Endothelial cell of umbilical vein (primary cell): Measurements from ENCODE around the gene SLC12A7. TPM values are rescaled to one million over a fixed set of nuclear protein-coding genes. Genes with fewer than 3 reads are reported as not detected.

Experiments used
- BruUV-seq: library from RNA; stranded (reverse); fragments of 400-500 nt; replicated peaks from 2 replicates; lab custom pipeline; 2021; lab: Mats Ljungman, UMichigan
- CTCF ChIA-PET: fragments of 300-600, 350-600 bp; sonication (Branson Sonifier 250); formaldehyde crosslinking; loops from one replicate; lab custom pipeline; 2021; ENCODE audit warnings: antibody characterized with exemption, inconsistent platforms; lab: Charles Lee
- POLR2A ChIA-PET: fragments of 300-600, 350-600 bp; sonication (Branson Sonifier 250); formaldehyde crosslinking; loops from one replicate; lab custom pipeline; 2021; ENCODE audit warnings: antibody characterized with exemption, inconsistent platforms; lab: Charles Lee
- DNase-seq: peaks from one replicate; pipeline ENCODE4 v3.0.0-alpha.2; 2011; ENCODE audit warnings: low read depth, low spot score
- FAIRE-seq: peaks from 2 replicates; lab custom pipeline; 2011; peaks lifted over from hg19 to GRCh38; lab: Jason Lieb, UNC
- H2AFZ ChIP-seq: 2 replicates; pipeline ENCODE4 v1.6.0; 2012; ENCODE audit warnings: low read depth, low read length, control low read depth, inconsistent platforms
- H3K27ac ChIP-seq: 2 replicates; pipeline ENCODE4 v1.5.1; 2011; ENCODE audit warnings: low read depth, mild to moderate bottlenecking, control low read depth, low read length, moderate library complexity; ENCODE audit not compliant: insufficient read depth
- H3K27me3 ChIP-seq, 2 experiments: 2 replicates each; pipeline versions ENCODE4 v1.6.0 to v1.6.1; 2011; ENCODE audit warnings: low read length in 2 of 2, mixed read lengths in 1 of 2; ENCODE audit not compliant: control insufficient read depth in 2 of 2, insufficient read depth in 2 of 2
- H3K36me3 ChIP-seq, 2 experiments: 2 replicates in 1 of 2; 3 replicates in 1 of 2; pipeline ENCODE4 v1.5.1; 2011; ENCODE audit warnings: low read length in 2 of 2, mild to moderate bottlenecking in 1 of 2, moderate library complexity in 1 of 2; ENCODE audit not compliant: control insufficient read depth in 2 of 2, insufficient read depth in 2 of 2; ENCODE audit errors: extremely low read depth in 1 of 2
- H3K4me1 ChIP-seq: 3 replicates; pipeline ENCODE4 v1.5.1; 2011; ENCODE audit warnings: mild to moderate bottlenecking, low read length; ENCODE audit not compliant: control insufficient read depth, insufficient read depth; ENCODE audit errors: extremely low read depth
- H3K4me2 ChIP-seq: 2 replicates; pipeline ENCODE4 v1.6.1; 2011; ENCODE audit warnings: low read length, control low read depth, mixed read lengths; ENCODE audit not compliant: insufficient read depth
- H3K4me3 ChIP-seq, 3 experiments: fragments of 200-600 bp in 1 of 3; sonication (generic), shearing (Covaris generic) in 1 of 3; replicated peaks in 1 of 3; 2 replicates each; pipeline ENCODE4 v1.5.1; 2011 to 2016; ENCODE audit warnings: control low read depth in 3 of 3, low read length in 3 of 3, mild to moderate bottlenecking in 2 of 3, inconsistent platforms in 1 of 3, low read depth in 1 of 3, moderate library complexity in 1 of 3; ENCODE audit not compliant: insufficient read depth in 1 of 3
- H3K79me2 ChIP-seq: 2 replicates; pipeline ENCODE4 v1.6.0; 2012; ENCODE audit warnings: low read length, inconsistent platforms; ENCODE audit not compliant: control insufficient read depth, insufficient read depth
- H3K9ac ChIP-seq: replicated peaks from 2 replicates; pipeline ENCODE3; 2011; ENCODE audit warnings: low read length, control low read depth; ENCODE audit not compliant: insufficient read depth; ENCODE audit errors: extremely low read depth
- H3K9me1 ChIP-seq: replicated peaks from 3 replicates; pipeline ENCODE4 v1.6.0; 2011; ENCODE audit warnings: mild to moderate bottlenecking, low read length; ENCODE audit not compliant: control insufficient read depth, insufficient read depth; ENCODE audit errors: extremely low read depth
- H3K9me3 ChIP-seq: replicated peaks from 2 replicates; pipeline ENCODE4 v1.5.1; 2012; ENCODE audit warnings: low read length, inconsistent platforms; ENCODE audit not compliant: control insufficient read depth, insufficient read depth
- H4K20me1 ChIP-seq: replicated peaks from 2 replicates; pipeline ENCODE3; 2011; ENCODE audit warnings: mild to moderate bottlenecking, low read length; ENCODE audit not compliant: control insufficient read depth, insufficient read depth; ENCODE audit errors: extremely low read depth
- EZH2 ChIP-seq: IDR thresholded peaks from 2 replicates; pipeline ENCODE4 v1.6.1; 2012; ENCODE audit warnings: borderline replicate concordance, low read depth, mild to moderate bottlenecking, moderate library complexity, low read length, inconsistent platforms; ENCODE audit not compliant: severe bottlenecking
- FOS ChIP-seq: IDR thresholded peaks from 2 replicates; pipeline ENCODE4 v1.6.1; 2011; ENCODE audit warnings: mild to moderate bottlenecking, low read length, moderate library complexity, borderline replicate concordance; ENCODE audit not compliant: insufficient read depth
- GATA2 ChIP-seq: IDR thresholded peaks from 2 replicates; pipeline ENCODE4 v1.7.0; 2011; ENCODE audit warnings: low read depth, mild to moderate bottlenecking, moderate library complexity, mixed read lengths, low read length; ENCODE audit not compliant: insufficient read length, insufficient read depth
- JUN ChIP-seq: IDR thresholded peaks from 2 replicates; pipeline ENCODE4 v1.6.1; 2011; ENCODE audit warnings: borderline replicate concordance, low read depth; ENCODE audit not compliant: insufficient read length, insufficient read depth
- MYC ChIP-seq: IDR thresholded peaks from one replicate; pipeline ENCODE4 v1.6.1; 2011; ENCODE audit warnings: mild to moderate bottlenecking, low read depth, low read length
- POLR2A ChIP-seq: IDR thresholded peaks from 2 replicates; pipeline ENCODE4 v1.6.1; 2012; ENCODE audit warnings: low read depth, mild to moderate bottlenecking, control low read depth, low read length
- POLR2AphosphoS5 ChIP-seq: IDR thresholded peaks from 2 replicates; pipeline ENCODE4 v1.6.1; 2012; ENCODE audit warnings: low read depth, mild to moderate bottlenecking, control low read depth, low read length, moderate library complexity; ENCODE audit not compliant: insufficient read depth
- dilution Hi-C: fragments of 300-500 bp; cut with MboI; formaldehyde crosslinking; loops from one replicate; pipeline ENCODE4 v1.15.0; 2019; ENCODE audit warnings: low sequenced_read_pairs; ENCODE audit not compliant: extremely low pct_ligation_motif_present
- intact Hi-C: fragments of 100-400 bp; cut with micrococcal nuclease; formaldehyde crosslinking; loops from one replicate; pipeline ENCODE4 v1.10.0; 2022
- polyA plus RNA-seq, 4 experiments: library from polyadenylated mRNA; depleted of rRNA in 3 of 4; stranded (reverse) in 3 of 4; unstranded in 1 of 4; fragments of >200 nt; gene quantifications; 2 replicates each; pipeline versions ENCODE4 v1.2.1 to v1.2.3, GENCODE V29; 2011 to 2012; ENCODE audit warnings: missing spikeins in 1 of 4
- total RNA-seq: library from RNA; stranded (reverse); gene quantifications from 2 replicates; pipeline ENCODE4 v1.2.3, GENCODE V29; 2021
- TF ChIP-seq, protein P1 (sequence below), 2 donors: IDR thresholded peaks; 1 replicate in 1 of 2; 2 replicates in 1 of 2; pipeline ENCODE4 v1.5.1; 2011; ENCODE audit warnings: low read length in 2 of 2, mild to moderate bottlenecking in 2 of 2, moderate library complexity in 2 of 2, control low read depth in 1 of 2, inconsistent platforms in 1 of 2, low read depth in 1 of 2; ENCODE audit not compliant: insufficient read depth in 1 of 2; ENCODE audit errors: extremely low read depth in 1 of 2
- TF ChIP-seq, protein P2 (sequence below): IDR thresholded peaks from 2 replicates; pipeline ENCODE4 v1.6.1; 2011; ENCODE audit not compliant: insufficient read depth, insufficient read length

Gene SLC12A7
- total and polyA plus RNA-seq, 2 donors (not counting 3 experiments of a cell fraction or from before 2014, with no cell fraction given): 16.4 to 38.8 TPM

DNA sequence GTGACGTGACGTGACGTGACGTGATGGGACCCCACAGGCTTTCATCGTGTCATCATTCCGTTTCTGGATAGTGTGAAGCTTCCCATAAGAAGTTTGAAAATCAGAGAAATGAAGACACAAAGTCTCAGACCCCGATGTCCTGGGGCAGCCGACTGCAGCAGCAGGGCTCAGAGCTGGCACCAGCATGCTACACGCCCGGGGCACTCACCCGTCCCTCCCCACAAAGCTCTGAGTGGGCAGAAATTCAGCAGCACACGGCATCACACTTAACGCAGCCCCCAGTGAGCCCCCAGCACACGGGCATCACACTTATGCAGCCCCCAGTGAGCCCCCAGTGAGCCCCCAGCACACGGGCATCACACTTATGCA, 42.2 kb downstream of the SLC12A7 start:
- CTCF ChIA-PET: no interaction called here

More for the DNA sequence above, 42.2 kb downstream of the SLC12A7 start:
- intact Hi-C loops: no loop called here
- dilution Hi-C loops: no loop called here
- Histone ChIP-seq H3K4me1 (no peaks in the 10 kb centered on the region), H3K36me3 (peaks cover 0 to 26% of the 10 kb centered on the region in 2 experiments), H3K79me2 (no peaks in the 10 kb centered on the region), H3K4me3 (no peak overlapping the region), H3K27ac (no peak overlapping the region), H2AFZ (no peak overlapping the region), H3K27me3 (no peaks in the 10 kb centered on the region), H3K9me1 (no peaks in the 10 kb centered on the region), H4K20me1 (no peaks in the 10 kb centered on the region), H3K9ac (no peak overlapping the region), H3K4me2 (no peak overlapping the region), H3K9me3 (no peaks in the 10 kb centered on the region)
- DNase-seq: no peak
- POLR2A ChIA-PET: no interaction called here
- TF ChIP-seq POLR2AphosphoS5 (no peak), FOS (no peak), JUN (no peak), MYC (no peak), POLR2A (no peak), EZH2 (no peak), GATA2 (no peak)
- TF ChIP-seq, protein P1, sequence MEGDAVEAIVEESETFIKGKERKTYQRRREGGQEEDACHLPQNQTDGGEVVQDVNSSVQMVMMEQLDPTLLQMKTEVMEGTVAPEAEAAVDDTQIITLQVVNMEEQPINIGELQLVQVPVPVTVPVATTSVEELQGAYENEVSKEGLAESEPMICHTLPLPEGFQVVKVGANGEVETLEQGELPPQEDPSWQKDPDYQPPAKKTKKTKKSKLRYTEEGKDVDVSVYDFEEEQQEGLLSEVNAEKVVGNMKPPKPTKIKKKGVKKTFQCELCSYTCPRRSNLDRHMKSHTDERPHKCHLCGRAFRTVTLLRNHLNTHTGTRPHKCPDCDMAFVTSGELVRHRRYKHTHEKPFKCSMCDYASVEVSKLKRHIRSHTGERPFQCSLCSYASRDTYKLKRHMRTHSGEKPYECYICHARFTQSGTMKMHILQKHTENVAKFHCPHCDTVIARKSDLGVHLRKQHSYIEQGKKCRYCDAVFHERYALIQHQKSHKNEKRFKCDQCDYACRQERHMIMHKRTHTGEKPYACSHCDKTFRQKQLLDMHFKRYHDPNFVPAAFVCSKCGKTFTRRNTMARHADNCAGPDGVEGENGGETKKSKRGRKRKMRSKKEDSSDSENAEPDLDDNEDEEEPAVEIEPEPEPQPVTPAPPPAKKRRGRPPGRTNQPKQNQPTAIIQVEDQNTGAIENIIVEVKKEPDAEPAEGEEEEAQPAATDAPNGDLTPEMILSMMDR (IDR thresholded peaks at IDR 0.05; ENCODE audit: extremely low read depth in 1 of 2, insufficient read depth in 1 of 2, low read depth in 1 of 2, low read length in 2 of 2): no peak
- TF ChIP-seq, protein P2, sequence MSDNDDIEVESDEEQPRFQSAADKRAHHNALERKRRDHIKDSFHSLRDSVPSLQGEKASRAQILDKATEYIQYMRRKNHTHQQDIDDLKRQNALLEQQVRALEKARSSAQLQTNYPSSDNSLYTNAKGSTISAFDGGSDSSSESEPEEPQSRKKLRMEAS: no peak
- BruUV-seq: no TSS peak
- no peak for FAIRE-seq
